ENCODE measurements around the gene ARID3A.

ARID3A gene

DNA sequence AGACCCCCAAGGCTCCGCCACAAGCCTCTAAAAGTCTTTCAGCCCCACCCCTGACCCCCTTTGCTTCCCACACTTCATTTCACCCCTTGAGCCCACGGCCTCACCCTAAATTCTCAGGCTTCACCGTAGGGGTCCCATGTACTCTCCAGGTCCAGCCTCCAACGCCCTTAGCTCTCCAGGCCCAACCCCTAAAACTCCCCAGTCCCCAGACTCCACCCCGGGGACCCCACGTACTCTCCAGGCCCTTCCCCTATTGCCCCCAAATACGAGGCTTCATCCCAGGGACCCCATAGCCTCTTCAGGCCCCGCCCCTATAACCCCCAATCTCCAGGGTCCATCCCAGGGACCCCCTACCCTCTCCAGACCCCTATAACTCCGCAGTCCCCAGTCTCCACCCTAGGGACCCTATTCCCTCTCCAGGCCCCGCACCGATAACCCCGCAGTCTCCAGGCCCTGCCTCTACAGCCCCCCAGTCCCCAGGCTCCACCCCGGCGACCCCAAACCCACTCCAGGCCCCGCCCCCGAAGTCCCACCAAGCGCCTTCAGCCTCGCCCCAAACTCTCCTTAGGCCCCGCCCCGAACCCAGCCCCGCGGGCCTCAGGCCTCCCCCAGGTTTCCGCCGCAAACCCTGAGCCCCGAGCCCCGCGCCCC is 33.5 kb upstream of the ARID3A start:
- DNase-seq (ENCODE audit: low spot score), result no peak

DNA sequence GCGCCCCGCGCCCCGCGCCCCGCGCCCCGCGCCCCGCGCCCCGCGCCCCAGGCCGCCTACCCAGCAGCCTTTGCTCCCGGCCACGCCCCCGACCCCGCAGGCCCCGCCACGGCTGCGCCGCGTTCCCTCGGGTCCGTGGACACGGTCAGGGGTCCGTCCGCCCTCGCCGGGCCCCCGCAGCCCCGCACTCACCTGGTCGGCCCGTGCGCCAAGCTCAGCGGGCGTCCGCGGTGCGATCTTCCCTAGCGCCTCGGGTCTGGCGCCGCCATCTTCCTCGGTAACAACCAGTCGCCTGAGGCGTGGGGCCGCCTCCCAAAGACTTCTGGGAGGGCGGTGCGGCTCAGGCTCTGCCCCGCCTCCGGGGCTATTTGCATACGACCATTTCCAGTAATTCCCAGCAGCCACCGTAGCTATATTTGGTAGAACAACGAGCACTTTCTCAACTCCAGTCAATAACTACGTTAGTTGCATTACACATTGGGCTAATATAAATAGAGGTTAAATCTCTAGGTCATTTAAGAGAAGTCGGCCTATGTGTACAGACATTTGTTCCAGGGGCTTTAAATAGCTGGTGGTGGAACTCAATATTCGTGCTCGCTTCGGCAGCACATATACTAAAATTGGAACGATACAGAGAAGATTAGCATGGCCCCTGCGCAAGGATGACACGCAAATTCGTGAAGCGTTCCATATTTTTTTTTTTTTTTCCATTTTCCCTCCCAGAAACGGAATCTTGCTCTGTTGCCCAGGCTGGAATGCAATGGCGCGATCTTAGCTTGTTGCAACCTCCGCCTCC is 32.7 kb upstream of the ARID3A start, which contains the start of the genes MED16 and RNU6-9:
Gene MED16 (minus strand): TSS at position 294 of the 796 bp plus-strand sequence. CDS start 2,056 bp downstream, outside the sequence.
Gene RNU6-9 (plus strand): TSS at position 591 of the 796 bp plus-strand sequence.
- DNase-seq (ENCODE audit: low spot score), result peak; percentile 94

DNA sequence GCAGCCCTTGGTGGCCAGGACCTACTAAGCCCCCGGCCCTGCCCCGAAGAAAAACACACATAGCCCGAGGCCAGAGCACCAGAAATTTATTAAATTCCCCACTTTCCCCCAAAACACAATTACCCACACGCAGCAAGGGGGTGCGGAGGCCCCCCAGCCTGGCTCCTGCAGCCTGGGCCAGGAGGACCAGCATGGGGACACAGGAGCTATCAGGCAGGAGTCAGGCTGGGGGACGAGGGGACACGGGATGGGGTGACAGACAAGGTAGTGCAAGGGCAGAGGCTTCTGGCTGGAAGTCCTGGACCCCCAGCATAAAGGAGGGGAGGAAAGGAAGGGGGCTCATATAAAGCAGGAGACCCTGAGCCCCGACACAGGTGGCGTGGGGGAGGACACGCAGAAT is 29.4 kb upstream of the ARID3A start:
- DNase-seq (ENCODE audit: low spot score), result no peak

DNA sequence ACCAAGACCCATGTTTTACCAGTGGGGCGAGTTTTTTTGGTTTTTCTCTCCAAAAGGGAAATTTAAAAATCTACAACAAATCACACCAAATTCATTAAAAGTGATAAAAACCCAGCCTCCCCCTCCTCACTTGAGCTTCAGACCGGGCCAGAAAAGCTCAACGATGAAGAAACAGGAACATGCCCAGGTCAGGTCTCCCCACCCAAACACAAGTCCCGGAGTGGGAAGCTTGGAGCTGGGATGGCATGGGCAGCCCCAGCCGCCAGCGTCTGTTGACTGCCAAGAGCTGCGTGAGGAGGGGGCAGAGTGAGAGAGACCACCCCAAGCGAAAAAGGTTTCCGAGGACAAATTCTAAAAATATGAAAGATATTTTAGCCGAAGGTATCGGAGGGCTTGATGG is 28.8 kb upstream of the ARID3A start:
- no peak for DNase-seq (ENCODE audit: low spot score)

DNA sequence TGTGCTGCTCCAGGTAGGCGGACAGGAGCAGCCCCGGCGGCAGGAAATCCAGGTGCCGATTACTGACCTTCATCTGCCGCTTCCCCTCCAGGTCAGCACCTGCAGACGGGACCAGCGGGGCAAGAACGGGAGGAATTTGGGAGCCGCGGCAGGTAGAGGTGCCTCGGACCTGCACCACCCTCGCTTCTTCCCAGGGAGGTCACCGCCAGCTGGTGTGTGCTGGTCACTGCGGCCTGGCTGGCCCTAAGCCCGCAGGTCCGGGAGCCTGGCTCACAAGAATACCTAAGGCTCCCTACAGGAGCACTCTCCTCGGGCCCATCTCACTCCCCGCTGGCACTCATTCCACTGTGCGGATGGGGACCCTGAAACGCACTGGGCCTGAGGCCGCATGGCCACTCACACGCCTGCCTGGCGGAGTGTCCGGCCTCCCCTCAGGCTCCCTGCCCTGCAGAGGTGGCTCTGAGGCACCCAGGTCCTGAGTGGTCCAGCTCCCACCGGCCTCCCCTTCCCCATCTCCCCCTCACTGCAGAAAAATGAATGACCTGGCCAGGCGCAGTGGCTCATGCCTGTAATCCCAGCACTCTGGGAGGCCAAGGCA is 28.3 kb upstream of the ARID3A start:
- DNase-seq (ENCODE audit: low spot score), result no peak

DNA sequence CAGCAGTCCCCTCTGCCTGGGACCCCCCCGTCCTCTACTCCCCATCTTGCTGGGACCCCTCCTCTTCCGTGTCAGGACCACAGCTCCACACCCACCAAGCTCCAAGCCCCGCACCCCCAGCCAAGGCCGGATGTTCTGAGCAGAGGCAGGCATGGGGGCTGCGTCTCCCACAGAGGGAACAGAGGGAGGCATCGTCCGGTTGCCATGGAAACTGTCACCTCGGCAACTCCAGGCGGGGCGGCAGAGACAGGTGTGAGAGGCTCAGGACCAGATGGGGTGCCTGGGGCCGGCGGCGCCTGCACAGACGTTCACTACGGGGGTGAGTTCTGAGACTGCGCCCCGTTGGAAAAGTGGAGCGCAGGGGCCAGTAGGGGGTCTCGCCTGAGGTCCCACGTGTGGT is 27.2 kb upstream of the ARID3A start:
- no peak for DNase-seq (ENCODE audit: low spot score)

DNA sequence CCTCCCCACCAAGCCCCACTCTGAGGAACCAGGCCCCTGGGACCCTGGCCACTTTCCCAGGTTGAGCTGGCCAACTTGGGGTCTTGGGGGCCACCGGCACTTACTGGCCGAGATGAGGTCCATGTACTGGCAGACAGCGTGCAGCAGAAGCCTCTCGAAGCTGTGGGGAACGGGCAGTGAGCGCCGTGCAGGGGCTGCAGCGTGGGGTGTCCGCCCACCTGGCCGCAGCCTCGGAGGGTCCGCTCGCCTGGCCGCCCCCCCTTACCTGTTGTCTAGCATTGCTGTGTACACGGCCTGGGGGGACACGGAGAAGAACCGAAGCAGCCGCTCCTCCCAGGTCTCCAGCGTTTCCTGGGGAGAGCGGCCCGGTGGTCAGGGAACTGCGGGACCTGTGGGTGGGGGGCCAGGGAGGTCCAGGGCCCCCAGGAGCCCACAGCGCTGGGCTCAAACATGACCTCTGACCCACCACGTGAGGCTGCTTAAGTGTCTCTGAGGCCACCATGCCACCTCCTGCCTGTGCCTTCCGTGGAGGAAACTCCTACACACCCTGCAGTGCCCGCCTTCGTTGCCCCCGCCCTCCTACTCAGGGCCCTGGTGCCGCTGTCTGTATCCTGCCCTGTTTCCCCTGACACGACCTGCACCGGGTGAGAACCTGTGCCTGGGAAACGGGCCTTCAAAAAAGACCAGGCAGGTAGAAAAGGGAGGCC is 26.3 kb upstream of the ARID3A start:
- no peak for DNase-seq (ENCODE audit: low spot score)

DNA sequence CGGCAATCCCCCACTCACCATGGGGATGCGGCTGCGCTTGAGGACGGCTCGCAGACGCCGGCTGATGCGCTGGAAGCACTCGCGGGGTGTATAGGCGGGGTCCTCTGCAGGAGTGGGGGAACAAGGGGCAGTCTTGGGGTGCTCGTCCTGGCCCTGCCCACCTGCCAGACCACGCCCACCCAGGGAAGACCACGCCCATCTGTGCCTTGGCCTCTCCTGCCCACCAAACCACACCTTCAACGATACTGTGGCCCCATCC is 25.9 kb upstream of the ARID3A start:
- no peak for DNase-seq (ENCODE audit: low spot score)

DNA sequence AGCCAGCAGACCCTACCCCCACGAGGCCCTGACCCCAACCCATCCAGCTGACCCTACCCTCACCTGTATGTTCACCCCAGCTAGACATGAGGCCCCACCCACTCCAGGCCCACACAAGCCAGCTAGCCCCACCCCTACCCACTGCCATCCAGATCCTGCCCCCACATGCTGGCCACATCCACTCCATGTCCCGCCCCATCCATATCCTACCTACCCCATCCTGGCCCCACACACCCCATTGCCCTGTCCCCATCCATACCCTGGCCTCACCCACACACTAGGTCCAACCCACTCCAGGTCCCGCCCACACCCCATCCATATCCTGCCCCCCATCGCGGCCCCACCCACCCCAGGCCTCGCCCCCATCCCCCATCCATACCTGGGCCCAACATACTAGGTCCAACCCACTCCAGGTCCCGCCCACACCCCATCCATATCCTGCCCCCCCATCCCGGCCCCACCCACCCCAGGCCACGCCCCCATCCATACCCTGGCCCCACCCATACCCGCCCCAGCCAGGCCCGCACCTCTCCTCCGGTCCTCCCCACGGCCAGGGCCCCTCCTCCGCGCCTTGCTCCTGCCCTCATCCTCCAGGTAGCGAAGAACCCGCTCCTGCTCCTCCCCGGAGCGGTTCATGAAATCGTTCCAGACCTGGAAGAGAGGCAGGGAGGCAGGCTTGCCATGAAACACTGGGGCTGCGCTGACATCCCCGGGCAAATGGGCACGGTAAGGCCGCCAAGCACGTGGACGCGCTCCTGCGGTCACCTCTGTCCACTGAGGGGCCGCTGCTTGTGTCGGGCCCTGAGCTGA is 25.3 kb upstream of the ARID3A start:
- DNase-seq (ENCODE audit: low spot score), result no peak

DNA sequence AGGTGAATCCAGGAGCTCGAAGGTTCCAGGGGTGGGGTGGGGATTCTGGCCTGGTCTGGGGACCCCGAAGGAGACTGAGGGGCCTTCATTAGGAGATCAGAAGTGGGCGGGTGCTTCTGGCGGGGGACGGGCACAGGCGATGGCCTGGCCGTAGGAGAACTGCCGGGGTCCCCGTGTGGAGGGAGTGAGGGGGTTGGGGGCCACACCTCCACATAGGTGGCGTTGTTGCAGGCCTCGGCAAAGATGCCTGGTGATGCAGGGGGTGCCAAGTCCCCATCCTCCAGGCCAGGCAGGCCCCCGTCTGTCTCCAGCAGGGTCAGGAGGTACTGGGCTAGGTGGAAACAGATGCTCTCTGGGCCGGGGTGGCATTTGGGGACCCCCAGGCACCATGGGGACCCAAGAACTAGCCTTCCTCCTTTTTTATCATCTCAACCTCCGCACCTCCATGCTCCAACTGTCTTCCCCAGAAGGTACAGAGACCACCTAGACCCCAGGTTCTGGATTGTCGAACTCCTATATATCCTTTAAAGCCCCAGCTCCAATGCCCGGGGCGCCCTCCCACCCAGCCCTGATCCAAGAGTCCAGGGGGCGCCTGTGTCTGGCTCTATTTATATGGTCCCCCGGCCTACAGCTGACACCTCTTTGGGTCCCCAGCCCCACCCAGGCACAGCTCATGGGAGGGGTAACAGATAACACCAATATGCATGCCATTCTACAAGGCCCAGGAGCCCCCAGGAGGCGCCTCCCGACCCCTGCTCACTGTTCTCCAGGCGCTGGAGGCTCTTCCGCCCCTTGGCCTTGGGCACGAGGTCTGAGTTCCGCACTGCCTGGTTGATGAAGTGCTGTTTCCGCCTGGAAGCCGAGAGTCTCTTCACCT is 24.4 kb upstream of the ARID3A start:
- DNase-seq (ENCODE audit: low spot score), result no peak

DNA sequence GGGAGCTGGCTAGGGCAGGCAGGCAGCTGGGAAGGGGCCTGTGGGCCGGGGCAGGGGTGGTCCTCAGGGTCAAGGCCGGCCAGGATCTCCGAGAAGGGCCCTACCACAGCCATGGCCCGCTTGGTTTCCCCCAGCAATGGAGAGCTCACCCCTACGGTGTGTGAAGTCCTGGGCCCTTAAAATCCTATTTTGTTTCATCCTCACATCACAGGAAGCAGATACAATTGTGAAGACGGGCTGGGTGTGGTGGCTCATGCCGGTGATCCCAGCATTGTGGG is 23.8 kb upstream of the ARID3A start:
- DNase-seq (ENCODE audit: low spot score), result no peak

DNA sequence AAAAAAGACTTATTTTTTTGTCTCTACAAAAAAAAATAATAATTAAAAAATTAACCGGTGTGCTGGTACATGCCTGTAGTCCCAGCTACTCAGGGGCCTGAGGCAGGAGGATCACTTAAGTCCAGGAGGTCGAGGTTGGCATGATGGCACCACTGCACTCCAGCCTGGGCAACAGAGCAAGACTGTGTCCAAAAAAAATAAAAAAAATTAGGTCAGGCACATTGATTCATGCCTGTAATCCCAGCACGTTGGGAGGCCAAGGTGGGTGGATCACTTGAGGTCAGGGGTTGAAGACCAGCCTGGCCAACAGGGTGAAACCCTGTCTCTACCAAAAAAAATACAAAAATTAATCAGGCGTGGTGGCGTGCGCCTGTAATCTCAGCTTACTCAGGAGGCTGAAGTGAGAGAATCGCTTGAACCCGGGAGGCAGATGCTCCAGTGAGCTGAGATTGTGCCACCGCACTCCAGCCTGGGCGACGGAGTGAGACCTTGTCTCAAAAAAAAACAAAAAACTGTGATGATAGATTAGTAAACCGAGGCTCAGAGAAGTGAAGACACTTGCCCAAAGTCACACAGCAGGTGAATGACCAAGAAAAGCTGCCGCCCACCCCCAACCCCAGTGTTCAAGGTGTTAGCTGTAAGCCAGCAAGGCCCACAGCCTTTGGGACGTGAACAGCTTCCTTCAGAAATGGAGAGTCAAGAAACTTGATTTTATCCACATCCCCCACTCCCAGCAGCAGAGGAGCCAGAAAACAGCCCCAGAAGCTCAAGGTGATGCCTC is 23.2 kb upstream of the ARID3A start:
- no peak for DNase-seq (ENCODE audit: low spot score)

DNA sequence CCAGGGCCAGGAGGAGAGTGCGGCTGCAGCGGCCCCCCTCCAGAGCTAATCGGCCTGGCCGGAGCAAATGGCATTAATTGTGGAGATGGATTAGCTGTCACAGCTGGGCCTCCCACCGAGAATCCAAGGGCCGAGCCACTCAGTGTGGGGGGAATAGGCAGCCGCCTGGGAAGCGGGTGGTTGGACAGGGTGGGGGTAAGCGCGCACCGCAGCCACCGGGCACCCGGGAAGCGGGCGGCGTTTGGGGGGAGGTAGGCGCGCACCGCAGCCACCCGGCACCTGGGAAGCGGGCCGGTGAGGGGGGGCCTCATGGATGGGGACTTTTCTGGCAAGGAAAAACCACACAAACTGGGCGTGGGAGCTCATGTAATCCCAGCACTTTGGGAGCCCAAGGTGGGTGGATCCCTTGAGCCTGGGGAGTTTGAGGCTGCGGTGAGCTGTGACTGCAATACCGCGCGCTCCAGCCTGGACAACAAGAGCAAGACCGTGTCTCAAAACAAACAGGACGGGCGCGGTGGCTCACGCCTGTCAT is 22.5 kb upstream of the ARID3A start:
- DNase-seq (ENCODE audit: low spot score), result no peak

DNA sequence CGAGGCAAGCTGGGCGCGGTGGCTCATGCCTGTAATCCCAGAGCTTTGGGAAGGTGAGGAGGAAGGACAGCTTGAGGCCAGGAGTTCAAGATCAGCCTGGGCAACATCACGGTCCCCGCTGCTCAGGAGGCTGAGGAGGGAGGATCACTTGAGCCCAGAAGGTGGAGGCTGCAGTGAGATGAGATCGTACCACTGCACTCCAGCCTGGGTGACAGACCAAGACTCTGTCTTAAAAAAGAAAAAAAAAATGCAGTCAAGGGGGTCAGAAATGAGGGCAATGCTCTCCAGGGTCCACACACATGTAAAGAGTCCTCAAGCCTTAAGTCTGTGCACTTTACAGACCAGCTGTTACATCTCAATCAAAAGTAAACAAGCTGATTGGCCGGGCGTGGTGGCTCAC is 21.3 kb upstream of the ARID3A start:
- DNase-seq (ENCODE audit: low spot score), result no peak

DNA sequence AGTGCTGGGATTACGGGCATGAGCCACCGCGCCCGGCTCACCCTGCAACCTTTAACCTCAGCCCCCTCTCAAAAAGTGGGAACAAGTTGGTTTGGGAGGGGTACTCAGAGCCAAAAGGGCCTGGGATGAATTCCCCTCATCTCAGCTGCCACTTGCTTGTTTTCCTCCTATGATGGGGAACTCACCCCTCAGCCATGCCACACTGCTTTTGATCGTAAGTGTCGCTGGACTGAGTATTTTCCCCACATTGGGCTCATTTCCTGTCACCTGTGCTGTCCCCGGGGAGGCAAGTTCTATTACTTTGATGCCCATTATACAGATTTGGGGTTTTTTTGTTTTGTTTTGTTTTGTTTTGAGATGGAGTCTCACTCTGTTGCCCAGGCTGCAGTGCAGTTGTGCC is 19.4 kb upstream of the ARID3A start:
- no peak for DNase-seq (ENCODE audit: low spot score)

DNA sequence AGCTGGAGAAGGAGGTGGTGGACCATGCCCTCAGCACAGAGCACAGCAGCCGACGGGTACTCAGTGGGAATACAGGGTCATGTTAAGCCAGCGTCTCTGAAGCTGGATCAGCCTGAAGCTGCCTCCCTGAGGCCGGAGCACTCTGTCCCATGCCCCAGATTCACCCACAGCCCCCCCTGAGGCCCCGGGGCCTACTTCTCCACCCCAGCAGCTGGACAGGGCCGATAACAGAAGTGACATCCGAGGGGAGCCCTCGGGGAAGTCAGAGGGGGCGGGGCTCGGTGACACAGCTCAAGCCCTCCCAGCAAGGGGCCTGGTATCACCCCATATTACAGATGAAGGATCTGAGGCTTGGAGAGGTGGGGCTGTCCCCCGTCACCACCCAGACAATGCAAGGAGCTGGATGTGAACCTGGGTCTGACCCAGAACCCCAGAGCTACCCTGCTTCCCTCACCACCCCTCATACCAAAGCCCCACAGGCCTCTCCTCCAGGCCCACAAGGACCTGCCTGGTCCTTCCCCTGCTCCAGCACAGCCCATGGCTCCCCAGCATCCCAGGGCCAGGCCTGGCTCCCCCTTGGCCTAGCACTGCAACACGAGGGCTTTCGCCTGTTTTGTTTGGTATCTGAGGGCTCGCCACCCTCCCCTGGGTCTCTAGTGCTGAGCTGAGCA is 18.5 kb upstream of the ARID3A start:
- no peak for DNase-seq (ENCODE audit: low spot score)

DNA sequence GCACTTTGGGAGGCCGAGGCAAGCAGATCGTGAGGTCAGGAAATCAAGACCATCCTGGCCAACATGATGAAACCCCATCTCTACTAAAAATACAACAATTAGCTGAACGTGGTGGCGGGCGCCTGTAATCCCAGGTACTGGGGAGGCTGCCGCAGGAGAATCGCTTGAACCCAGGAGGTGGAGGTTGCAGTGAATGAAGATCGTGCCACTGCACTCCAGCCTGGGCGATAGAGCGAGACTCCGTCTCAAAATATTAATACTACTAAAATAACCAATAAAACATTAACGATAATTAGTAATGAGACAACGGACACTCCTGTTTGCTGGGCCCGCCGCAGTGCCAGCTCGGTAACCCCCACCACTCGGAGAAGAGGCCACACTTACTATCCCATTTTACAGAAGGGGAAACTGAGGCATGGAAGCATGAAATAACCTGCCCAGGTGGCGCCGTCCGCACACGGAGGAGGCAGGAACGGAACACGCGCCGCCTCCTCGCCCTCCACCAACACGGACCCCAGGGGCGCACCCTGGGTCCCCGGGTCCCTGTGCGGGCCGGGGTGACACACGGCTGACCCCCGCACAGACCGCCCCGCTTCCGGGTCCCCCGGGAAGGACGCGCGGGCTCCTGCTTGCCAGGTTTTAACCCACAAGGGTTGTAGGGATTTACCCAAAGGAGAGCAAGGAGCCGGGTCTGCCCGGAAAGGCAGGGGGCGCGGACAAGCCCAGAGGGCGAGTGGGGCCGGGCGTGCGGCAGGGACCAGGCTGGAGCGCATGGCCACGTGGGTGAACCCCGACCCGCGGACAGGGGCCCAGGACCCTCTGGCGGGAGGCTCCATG is 14.4 kb upstream of the ARID3A start:
- no peak for DNase-seq (ENCODE audit: low spot score)

DNA sequence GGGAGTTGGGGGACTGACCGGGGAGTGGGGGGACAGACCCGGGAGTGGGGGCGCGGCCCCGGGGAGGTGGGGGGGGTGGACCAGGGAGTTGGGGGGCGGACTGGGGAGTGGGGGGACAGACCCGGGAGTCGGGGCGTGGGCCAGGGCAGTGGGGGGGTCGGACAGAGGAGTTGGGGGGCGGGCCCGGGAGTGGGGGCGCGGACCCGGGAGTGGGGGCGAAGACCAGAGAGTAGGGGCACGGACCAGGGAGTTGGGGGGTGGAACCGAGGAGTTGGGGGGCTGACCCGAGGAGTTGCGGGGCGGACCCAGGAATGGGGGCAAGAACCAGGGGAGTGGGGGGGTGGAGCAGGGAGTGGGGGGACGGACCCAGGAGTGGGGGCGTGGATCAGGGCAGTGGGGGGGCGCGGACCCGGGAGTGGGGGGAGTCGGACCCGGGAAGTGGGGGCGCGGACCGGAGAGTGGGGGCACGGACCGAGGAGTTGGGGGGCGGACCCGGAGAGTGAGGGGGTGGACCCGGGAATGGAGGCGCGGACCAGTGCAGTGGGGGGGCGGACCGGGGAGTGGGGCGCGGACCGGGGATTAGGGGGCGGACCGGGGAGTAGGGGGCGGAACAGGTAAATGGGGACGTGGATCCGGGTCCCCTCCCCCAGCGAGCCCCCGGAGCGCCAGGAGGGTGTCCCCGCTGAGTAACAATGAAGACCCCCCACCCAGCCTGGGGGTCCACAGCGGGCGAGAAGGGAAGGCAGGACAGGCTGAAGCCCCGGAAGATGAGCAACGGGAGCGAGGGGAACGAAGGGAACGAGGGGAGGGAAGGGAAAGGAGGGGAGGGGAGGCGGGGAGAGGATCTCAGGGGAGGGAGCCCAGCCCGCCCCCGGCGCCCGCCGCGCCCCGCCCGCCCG is 13.4 kb upstream of the ARID3A start:
- DNase-seq (ENCODE audit: low spot score), result no peak
